Measurements from ENCODE around the gene TEX261.

GRCh38 chr2:71005271-71006202, 10.9 kb upstream of the TEX261 start:
- no peak for TF ChIP-seq CTCF (IDR thresholded peaks at IDR 0.05)
- no peak for TF ChIP-seq POLR2AphosphoS5 (IDR thresholded peaks at IDR 0.05)
- TF ChIP-seq POLR2A (IDR thresholded peaks at IDR 0.05) = no peak
- TF ChIP-seq EP300 (IDR thresholded peaks at IDR 0.05) = no peak
